Measurements from ENCODE around the gene ATCAY.

DNA sequence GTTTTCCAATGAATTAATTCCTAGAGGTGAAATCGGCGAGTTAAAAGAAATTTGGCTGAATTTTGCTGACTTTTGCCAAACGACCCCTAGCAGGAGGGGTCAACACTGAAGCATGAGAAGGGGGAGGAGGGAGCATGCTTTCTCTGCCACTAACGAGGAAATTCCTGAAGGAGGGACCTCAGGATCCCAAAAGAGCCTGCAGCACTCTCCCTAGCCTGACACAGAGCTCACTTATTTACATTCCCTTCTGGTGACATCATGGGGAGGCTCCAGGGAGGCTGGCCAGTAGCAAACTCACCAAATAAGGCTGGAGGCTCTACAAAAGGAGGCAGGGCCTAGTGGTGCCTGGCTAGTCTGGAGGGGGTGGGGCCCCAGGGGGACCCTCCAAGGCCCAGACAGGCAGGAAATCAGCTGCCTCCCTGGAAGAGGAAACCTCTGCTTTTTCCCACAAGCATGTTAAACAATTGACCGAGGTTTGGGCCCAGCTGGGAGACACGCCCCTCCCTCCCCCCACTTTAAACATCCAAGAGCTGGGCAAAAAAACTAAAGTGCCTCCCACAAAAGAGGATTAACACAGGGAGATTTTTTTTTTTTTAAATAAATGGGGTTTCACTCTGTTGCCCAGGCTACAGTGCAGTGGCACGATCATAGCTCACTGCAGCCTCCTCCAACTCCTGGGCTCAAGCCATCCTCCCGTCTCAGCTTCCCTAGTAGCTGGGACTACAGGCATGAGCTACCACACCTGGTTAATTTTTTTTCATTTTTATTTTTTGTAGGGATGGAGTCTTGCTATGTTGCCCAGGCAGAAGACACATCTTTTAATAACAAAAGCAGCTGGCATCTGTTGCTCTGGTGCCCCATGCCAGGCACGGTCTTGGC is 88.3 kb downstream of the ATCAY start:
- TF ChIP-seq EP300 (IDR thresholded peaks at IDR 0.05) (no peak), CTCF (IDR thresholded peaks at IDR 0.05) (no peak), POLR2A (IDR thresholded peaks at IDR 0.05) (no peak)

All from suprapubic skin (tissue), 3 donors.